H1 (cell line): ENCODE results near the gene LRRC43.

Experiments used
- BACH1 ChIP-seq: IDR thresholded peaks from 2 replicates; pipeline ENCODE4 v1.6.1; 2012; ENCODE audit warnings: low read length, improper control_type of control experiment
- POLR2A ChIP-seq, 2 experiments: IDR thresholded peaks; 1 replicate in 1 of 2; 2 replicates in 1 of 2; pipeline ENCODE4 v1.6.1; 2011; ENCODE audit warnings: low read depth in 2 of 2, low read length in 2 of 2, mild to moderate bottlenecking in 2 of 2; ENCODE audit errors: control extremely low read depth in 1 of 2
- POLR2AphosphoS5 ChIP-seq: IDR thresholded peaks from 2 replicates; pipeline ENCODE4 v1.6.1; 2011; ENCODE audit warnings: low read depth, low read length
- RAD21 ChIP-seq, 2 experiments: IDR thresholded peaks in 1 of 2; conservative IDR thresholded peaks in 1 of 2; 2 replicates each; pipeline ENCODE4 v1.6.1; 2011; ENCODE audit warnings: low read depth in 2 of 2, low read length in 2 of 2, improper control_type of control experiment in 1 of 2, inconsistent platforms in 1 of 2, mild to moderate bottlenecking in 1 of 2, moderate library complexity in 1 of 2
- TF ChIP-seq, protein P1 (sequence below), 3 experiments: IDR thresholded peaks; 1 replicate in 2 of 3; 2 replicates in 1 of 3; pipeline versions ENCODE4 v1.5.1 to v1.6.1; 2011; ENCODE audit warnings: low read length in 3 of 3, mild to moderate bottlenecking in 3 of 3, inconsistent platforms in 2 of 3, low read depth in 1 of 3, moderate library complexity in 1 of 3; ENCODE audit not compliant: insufficient read depth in 1 of 3; ENCODE audit errors: control extremely low read depth in 1 of 3

DNA sequence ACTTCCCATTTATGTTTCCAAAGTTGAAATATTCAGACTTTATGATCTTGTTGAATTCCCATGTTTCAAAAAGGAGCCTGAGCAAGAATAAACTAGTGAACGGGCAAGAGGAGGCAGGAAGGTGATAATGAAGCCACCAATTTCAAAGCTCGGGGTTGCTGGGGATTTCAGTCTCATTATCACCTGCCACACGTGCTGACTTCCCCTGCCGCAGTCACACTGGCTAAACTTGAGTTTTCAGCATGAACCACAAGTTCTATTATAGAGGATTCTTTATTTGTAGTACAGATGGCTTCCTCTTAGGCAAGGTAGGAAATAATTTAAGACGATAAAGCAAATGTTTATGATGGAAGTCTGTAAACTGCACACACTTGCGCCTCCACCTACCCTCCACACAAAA lies 61.0 kb downstream of the LRRC43 start:
- TF ChIP-seq POLR2AphosphoS5 (no peak), BACH1 (no peak), RAD21 (IDR thresholded peaks at IDR 0.05 in 1 of 2, conservative IDR thresholded peaks at IDR 0.05 in 1 of 2; ENCODE audit: low read depth in 2 of 2, low read length in 2 of 2) (no peak), POLR2A (IDR thresholded peaks at IDR 0.05; ENCODE audit: control extremely low read depth in 1 of 2, low read depth in 2 of 2, low read length in 2 of 2) (no peak)
- TF ChIP-seq, protein P1, sequence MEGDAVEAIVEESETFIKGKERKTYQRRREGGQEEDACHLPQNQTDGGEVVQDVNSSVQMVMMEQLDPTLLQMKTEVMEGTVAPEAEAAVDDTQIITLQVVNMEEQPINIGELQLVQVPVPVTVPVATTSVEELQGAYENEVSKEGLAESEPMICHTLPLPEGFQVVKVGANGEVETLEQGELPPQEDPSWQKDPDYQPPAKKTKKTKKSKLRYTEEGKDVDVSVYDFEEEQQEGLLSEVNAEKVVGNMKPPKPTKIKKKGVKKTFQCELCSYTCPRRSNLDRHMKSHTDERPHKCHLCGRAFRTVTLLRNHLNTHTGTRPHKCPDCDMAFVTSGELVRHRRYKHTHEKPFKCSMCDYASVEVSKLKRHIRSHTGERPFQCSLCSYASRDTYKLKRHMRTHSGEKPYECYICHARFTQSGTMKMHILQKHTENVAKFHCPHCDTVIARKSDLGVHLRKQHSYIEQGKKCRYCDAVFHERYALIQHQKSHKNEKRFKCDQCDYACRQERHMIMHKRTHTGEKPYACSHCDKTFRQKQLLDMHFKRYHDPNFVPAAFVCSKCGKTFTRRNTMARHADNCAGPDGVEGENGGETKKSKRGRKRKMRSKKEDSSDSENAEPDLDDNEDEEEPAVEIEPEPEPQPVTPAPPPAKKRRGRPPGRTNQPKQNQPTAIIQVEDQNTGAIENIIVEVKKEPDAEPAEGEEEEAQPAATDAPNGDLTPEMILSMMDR (IDR thresholded peaks at IDR 0.05; ENCODE audit: control extremely low read depth in 1 of 3, insufficient read depth in 1 of 3, low read depth in 1 of 3, low read length in 3 of 3), result no peak
